AG08396 (cell line): Measurements from ENCODE around the gene CPLANE2.
"Not testable (repeated sequence)": the region's sequence is repeated elsewhere in the genome, so short reads cannot be mapped to it uniquely, and the experiment has no call there.

Experiments used
- DNase-seq: peaks from one replicate; pipeline ENCODE4 v3.0.0; 2012; ENCODE audit warnings: low spot score, mixed read lengths

The CPLANE2 gene

DNA sequence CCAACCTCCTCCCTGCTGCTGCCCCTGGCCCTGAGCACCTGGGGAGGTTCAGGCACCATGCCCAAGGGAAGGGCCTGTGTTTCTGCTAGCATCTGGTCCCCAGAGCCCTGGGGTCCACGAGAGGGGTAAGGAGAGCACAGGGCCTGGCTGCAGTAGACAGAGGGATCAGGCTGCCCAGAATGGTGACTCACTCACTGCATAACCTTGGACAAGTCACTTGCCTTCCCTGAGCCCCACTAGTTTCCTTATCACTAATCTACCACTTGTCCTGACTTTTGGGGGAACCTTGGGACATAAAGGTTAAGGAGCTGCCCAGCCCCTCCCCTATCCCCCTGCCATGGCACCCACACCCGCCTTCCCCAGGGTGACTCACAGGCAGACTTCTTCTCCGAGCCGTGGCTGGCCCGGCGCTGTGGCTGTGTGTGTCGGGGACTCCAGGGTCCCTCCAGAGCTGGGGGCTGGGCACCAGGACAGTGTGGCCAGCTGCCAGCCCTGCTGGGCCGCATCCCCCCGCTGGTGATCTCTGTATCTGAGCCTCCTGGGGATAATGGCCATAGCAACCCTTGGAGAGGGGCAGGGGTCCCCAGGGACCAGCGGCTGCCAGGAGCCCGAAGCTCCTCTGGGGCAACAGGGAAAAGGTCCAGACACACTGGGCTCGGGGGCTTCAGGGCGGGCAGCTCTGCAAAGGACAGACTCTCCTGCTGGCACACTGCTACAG is 28.6 kb downstream of the CPLANE2 start:
- no peak for DNase-seq

DNA sequence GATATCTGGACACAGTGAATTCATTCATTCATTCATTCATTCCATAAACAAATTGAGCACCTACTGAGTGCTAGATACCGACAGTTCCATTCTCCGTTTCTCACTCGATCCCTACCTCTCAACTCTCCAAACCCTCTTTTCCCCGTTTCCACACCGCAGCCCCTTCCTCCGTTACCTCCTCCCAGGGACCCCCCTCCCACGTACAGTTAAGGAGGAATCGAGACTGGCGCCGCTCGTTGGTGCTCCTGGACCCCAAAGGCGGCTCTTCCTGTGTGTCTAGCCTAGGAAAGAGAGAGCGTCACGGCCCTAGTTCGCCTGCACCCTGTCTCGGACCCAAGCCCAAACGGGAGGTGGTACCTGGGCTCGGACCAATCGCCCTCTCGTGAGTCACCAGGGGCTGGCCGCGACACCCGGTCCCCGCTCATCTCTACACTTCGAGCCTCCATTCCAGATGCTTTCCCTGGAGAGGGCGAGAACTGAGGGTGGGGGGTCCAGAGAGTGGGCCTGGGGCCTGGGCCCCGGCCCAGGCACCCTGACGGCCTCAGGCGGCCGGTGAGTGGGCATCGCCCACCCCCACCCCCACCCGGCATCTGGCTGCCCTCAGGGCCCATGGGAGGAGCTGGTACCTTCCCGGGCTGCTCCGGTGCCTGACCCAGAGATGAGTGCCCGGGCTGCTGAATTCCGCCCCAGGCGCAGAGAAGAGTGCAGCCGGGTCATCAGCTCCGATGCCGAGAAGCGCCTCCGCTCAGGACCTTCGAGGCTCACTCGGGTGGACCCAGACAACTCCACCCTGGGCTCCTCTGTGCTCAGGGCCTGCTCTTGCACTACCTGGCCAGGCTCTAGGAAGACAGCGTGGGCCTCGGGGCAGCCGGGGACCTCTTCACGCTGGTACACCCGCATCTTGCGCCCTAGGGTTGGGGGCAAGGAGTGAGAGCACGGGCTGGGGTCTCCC is 29.4 kb downstream of the CPLANE2 start:
- DNase-seq = no peak

- DNase-seq = peak; percentile 96
Measured at GRCh38 chr1:16206547-16207317, 30.3 kb downstream of the CPLANE2 start.

DNA sequence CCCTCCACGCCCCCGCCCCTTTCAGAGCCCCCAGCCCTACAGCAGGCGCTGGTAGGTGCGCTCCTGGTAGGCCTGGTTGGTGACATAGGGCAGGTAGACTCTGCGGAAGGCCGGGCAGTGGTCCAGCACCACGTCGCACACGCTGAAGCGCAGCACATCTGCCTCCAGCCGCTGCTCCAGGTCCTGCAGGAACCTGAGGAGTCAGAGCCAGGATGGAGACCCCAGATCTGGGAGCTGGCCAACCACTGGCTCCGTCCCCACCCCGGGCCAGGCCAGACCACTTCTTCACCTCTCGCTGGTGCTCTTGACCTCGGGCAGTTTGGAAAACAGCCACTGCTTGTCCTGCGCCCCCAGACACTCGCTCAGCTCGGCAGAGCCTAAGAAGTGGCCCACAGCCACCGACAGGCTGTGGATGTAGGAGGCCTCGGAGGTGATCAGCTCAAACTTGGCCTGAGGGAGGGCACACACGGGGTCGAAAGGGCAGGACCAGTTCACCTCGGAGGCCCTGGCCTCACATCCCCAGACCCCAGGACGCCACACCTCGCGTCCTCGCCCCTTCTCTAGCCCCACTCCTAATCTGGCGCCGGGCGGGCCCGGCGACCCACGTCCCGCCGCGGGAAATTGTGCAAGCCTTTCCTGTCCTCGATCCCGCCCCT is 31.0 kb downstream of the CPLANE2 start:
- DNase-seq = no peak

DNA sequence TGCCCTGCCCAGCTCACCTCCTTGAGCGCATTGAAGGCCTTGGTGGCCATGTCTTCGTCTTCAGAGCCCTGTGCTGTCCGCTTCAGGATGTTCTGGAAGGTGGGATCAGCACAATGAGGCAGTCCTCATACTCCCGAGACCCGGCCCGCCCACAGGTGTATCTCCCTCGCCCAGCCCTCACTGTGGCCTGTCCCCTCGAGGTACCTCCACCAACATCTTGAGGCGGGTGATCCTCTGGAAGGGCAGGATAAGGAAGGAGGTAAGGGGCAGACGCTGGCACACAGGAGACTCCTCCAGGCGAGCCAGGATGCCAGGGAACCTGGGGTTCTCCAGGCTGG is 31.7 kb downstream of the CPLANE2 start:
- no peak for DNase-seq

- no peak for DNase-seq
Measured at GRCh38 chr1:16204634-16205333, 32.2 kb downstream of the CPLANE2 start.

- no peak for DNase-seq
Measured at GRCh38 chr1:16204216-16204615, 32.8 kb downstream of the CPLANE2 start.

DNA sequence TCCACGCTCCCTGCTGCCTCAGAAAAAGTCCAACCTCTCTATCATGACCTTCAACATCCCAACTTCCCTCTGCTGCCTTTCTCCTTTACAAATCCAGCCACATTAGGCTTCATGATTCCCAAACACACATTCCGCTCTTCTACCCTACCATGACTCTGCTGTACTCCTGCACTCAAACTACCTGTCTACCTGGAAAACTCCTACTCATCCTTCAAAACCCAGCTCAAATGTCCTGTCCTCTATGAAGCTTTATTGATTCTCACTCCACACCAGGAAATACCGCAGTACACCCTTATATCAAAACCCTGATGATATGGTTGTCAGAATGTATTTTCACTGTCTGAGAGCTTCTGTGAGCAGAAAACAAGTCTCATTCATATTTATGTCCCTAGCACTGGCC is 33.4 kb downstream of the CPLANE2 start:
- DNase-seq = no peak

DNA sequence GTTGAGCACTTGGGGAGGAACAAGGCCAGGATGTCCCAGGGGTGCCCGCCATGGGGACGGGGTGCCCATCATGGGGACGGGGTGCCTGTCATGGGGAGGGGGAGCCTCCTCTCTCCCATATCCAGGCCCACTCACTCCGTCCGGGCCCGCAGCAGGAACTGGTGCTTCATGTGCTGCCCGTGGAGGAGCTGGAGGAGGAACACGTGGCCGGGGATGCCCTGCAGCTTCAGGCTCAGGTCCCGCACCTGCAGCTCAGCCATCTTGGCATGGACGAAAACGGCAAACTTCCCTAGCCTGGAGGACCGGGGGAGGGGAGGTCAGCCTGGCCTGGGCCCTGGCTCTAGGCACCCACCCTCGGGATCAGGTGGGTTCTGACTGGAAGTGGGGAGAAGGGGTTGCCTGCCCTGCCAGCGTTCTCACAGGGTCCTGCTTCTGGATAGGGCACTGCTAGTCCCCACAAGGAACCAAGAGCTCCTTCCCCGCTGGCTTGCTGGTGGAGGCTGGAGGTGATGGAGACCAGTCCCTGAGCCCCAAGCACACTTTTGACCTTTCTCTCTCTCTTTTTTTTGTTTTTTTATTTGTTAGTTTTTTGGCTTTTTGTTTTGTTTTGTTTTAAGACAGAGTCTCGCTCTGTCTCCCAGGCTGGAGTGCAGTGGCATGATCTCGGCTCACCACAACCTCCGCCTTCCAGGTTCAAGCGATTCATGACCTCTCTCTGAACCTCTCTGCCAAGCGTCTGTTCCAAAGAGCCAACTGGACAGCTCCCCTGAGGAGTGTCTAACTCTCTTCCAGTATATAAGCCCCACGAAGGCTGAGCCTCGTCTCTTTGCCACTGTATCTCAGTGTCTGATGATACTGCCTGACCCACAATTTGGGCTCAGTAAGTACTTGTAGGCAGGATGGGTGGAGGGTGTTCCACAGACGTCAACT is 34.4 kb downstream of the CPLANE2 start:
- no peak for DNase-seq

- no peak for DNase-seq
Measured at GRCh38 chr1:16199700-16200099, 37.3 kb downstream of the CPLANE2 start.

- no peak for DNase-seq
Measured at GRCh38 chr1:16199157-16199501, 37.9 kb downstream of the CPLANE2 start.

- DNase-seq = no peak
Measured at GRCh38 chr1:16198444-16199156, 38.4 kb downstream of the CPLANE2 start.

GRCh38 chr1:16196874-16197273 is 40.1 kb downstream of the CPLANE2 start:
- DNase-seq = no peak

GRCh38 chr1:16196139-16196538 is 40.8 kb downstream of the CPLANE2 start:
- not testable (repeated sequence) for DNase-seq

DNA sequence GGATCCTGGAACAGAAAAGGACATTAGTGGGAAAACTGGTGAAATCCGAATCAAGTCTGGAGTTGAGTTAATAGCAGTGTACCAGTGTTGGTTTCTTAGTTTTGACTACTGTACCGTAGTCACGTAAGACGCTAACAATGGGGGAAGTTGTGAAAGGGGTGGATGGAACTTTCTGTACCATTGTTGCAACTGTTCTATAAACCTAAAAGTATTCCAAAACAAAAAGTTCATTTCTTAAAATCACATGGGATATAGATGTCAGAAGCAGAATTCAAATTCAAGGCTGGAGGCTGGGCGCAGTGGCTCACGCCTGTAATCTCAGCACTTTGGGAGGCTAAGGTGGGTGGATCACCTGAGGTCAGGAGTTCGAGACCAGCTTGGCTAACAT is 41.5 kb downstream of the CPLANE2 start:
- DNase-seq = no peak

DNA sequence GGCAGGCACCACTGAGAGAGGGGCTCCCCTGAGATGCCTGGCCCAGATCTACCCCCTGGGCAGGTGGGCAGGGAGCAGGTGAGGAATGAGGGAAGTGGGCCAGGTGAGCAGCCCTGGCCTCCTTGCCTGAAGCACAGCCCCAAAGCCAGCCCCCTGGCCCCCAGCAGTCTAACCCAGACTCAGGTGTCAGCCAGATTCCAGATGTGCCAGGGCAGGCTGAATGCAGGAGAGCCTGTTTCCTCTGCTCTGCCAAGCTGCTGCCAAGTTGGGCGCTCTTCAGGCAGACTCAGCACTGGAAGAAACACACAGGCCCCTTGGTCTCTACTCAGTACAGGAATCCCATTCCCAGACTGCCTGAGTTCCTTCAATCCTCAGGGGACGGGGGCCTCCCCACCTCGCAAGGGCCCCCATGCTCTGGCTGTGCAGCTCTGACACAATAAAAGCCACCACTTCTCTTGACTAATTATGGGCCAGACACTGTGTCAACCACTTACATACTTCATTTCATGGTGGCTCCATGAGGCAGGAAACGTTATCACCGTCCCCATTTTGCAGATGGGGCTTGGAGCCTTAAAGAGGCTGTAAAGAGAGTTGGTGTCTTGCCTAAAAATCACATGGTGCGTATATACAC is 45.0 kb downstream of the CPLANE2 start:
- DNase-seq = no peak

DNA sequence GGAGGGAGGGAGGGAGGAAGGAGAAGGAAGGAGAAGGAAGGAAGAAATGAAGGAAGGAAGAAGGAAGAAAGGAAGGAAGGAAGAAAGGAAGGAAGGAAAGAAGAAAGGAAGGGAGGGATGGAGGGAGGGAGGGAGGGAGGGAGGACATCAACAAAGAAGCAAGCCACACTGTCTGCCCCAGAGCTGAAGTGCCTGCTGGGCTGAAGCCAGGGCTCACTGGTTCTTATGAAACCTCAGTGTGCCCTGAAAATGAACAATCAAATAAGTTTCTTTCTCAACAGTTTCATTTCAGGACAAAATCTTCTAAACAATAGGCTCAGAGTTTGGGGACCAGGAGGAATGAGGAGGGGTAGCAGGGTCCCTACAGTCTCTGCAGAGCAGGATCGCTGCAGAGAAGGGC is 45.7 kb downstream of the CPLANE2 start:
- DNase-seq = no peak

DNA sequence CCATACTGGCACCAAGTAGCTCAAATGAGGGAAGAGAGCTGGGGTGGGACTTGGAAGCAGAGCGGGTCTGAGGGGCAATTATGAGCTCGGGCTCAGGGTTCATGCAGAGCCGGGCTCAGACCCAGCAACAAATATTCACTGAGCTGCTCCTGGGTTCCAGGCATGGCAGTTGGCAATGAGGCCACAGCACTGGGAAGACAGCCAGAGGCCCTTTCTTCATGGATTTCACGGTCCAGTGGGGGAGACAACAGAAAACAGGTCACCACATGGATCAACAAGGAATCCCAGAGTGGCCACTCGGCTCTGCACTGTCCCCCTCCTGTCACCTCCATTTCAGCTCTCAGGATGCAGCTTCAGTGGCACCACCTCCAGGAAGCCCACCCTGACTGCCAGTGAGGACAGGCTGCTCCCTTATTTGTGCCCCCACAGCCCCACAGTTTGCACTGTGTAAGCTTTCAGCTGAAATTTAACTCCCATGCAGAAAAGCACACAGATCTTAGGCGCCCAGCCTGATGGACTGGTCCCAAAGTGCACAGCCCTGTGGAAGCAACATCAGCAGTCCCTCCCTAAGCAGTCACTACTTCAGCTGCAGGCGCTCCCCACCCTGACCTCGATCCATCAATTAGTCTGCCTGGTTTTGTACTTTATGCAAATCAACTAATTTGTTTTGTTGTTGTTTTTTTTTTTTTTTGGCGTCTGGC is 46.9 kb downstream of the CPLANE2 start:
- no peak for DNase-seq

DNA sequence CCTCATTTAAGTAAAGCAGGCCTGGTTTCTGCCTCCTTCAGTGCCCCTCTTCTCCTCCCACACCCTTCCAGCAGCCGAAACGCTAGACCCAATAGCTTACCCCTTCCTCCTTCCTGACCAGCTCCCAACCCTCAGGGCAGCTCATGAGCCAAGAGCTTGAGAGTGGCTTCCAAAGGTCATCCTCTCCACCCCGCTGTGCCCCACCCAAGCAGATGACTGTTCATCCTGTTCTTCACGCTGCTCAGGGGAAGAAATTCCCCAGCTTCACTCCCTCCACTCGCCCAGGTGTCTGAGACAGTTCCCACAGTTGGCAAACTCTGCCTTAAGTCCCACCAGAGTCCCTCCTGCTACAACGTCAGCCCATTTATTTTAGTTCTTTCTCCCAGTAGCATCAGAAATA is 48.0 kb downstream of the CPLANE2 start:
- DNase-seq = no peak
